ENCODE data around the gene LMLN. TPM values are rescaled to one million over a fixed set of nuclear protein-coding genes. Genes with fewer than 3 reads are reported as not detected.

Gene LMLN
- total RNA-seq, 1 donor from 2014 or later, result 7.1 TPM

GRCh38 chr3:197949191-197949777 lies 10.7 kb upstream of the LMLN start:
- Mint-ChIP-seq H3K4me3 (ENCODE audit: unreplicated experiment) (peak overlapping the region; percentile 99), H3K9me3 (ENCODE audit: unreplicated experiment) (no peaks in the 10 kb centered on the region), H3K27me3 (ENCODE audit: unreplicated experiment) (peaks cover 8% of the 10 kb centered on the region), H3K36me3 (ENCODE audit: low read depth, unreplicated experiment) (peaks cover 23% of the 10 kb centered on the region), H3K27ac (ENCODE audit: unreplicated experiment) (peak overlapping the region; percentile 97), H3K4me1 (ENCODE audit: unreplicated experiment) (peaks cover 21% of the 10 kb centered on the region)
- TF ChIP-seq CTCF (IDR thresholded peaks at IDR 0.05; ENCODE audit: unreplicated experiment), result no peak
- DNase-seq (ENCODE audit: low spot score), result no peak

- Mint-ChIP-seq H3K9me3 (ENCODE audit: unreplicated experiment) (no peaks in the 10 kb centered on the region), H3K27me3 (ENCODE audit: unreplicated experiment) (peaks cover 8% of the 10 kb centered on the region), H3K27ac (ENCODE audit: unreplicated experiment) (peak within 1 kb of the TSS; percentile 97), H3K4me3 (ENCODE audit: unreplicated experiment) (peak within 1 kb of the TSS; percentile 99), H3K4me1 (ENCODE audit: unreplicated experiment) (peaks cover 21% of the 10 kb centered on the region), H3K36me3 (ENCODE audit: low read depth, unreplicated experiment) (peaks cover 30% of the 10 kb centered on the region)
- no peak for TF ChIP-seq CTCF (IDR thresholded peaks at IDR 0.05; ENCODE audit: unreplicated experiment)
- peak; percentile 77 for DNase-seq (ENCODE audit: low spot score)
These were observed 10.0 kb upstream of the LMLN start, which contains the start of gene RPL35A for GRCh38 chr3:197949778-197950676. Gene RPL35A (plus strand): TSS chr3:197950190. CDS start chr3:197950968, 778 bp downstream.

- H3K4me3 Mint-ChIP-seq (ENCODE audit: unreplicated experiment), result peak overlapping the region; percentile 99
- no peak for TF ChIP-seq CTCF (IDR thresholded peaks at IDR 0.05; ENCODE audit: unreplicated experiment)
- DNase-seq (ENCODE audit: low spot score), result no peak
- peaks cover 8% of the 10 kb centered on the region for H3K27me3 Mint-ChIP-seq (ENCODE audit: unreplicated experiment)
- H3K27ac Mint-ChIP-seq (ENCODE audit: unreplicated experiment), result peak overlapping the region; percentile 97
- H3K36me3 Mint-ChIP-seq (ENCODE audit: low read depth, unreplicated experiment), result peaks cover 32% of the 10 kb centered on the region
- H3K4me1 Mint-ChIP-seq (ENCODE audit: unreplicated experiment), result peaks cover 24% of the 10 kb centered on the region
- H3K9me3 Mint-ChIP-seq (ENCODE audit: unreplicated experiment), result no peaks in the 10 kb centered on the region
These were observed 9.3 kb upstream of the LMLN start for GRCh38 chr3:197950677-197951061.

GRCh38 chr3:197951392-197951990 lies 8.5 kb upstream of the LMLN start:
- Mint-ChIP-seq H3K4me3 (ENCODE audit: unreplicated experiment) (peak overlapping the region; percentile 99), H3K9me3 (ENCODE audit: unreplicated experiment) (no peaks in the 10 kb centered on the region), H3K27me3 (ENCODE audit: unreplicated experiment) (peaks cover 8% of the 10 kb centered on the region), H3K27ac (ENCODE audit: unreplicated experiment) (peak overlapping the region; percentile 97), H3K36me3 (ENCODE audit: low read depth, unreplicated experiment) (peaks cover 36% of the 10 kb centered on the region), H3K4me1 (ENCODE audit: unreplicated experiment) (peaks cover 32% of the 10 kb centered on the region)
- TF ChIP-seq CTCF (IDR thresholded peaks at IDR 0.05; ENCODE audit: unreplicated experiment), result no peak
- no peak for DNase-seq (ENCODE audit: low spot score)
